ENCODE measurements around the gene RASGRP3. TPM values are rescaled to one million over a fixed set of nuclear protein-coding genes. Genes with fewer than 3 reads are reported as not detected.

Gene RASGRP3
- total and polyA plus RNA-seq, 2 of the 13 experiments (the other 11 are each of a cell fraction or from before 2014, with no cell fraction given) = 0.01 TPM; not detected in 1

DNA sequence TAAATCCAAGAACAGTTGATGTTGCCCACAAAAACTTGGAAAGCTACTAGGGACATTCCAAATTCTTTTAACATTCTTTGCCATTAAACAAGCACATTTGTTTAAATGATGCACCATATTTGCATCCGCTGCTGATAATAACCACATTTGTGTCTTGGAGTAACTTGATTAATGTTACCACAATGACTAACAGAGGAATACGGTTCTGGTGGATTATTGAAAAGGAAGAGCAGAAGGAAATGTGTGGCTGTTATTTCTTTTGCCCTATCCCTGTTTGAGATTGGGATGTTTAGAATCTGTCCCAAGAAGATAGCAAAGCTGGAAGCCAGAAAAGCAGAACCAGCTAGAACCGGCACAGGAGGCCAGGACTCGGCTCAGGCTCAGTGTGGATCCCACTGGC is 39.2 kb upstream of the RASGRP3 start:
- DNase-seq (ENCODE audit: low spot score) (no peak), ATAC-seq (no peak), FAIRE-seq (no peak)
- H3K36me3 ChIP-seq (replicated peaks in 1 of 2; ENCODE audit: control insufficient read depth in 1 of 2, insufficient read depth in 2 of 2, low read length in 2 of 2) = no peaks in the 10 kb centered on the region
- no peak overlapping the region for H3K4me2 ChIP-seq (ENCODE audit: low read depth, low read length)
- H3K27me3 ChIP-seq (ENCODE audit: control insufficient read depth in 1 of 2, insufficient read depth in 2 of 2, low read length in 2 of 2) = peaks cover 0 to 5% of the 10 kb centered on the region in 2 experiments; a peak in 1 of 5 replicates
- no peaks in the 10 kb centered on the region for H3K4me1 ChIP-seq (ENCODE audit: insufficient read depth, low read length)
- H4K20me1 ChIP-seq (ENCODE audit: insufficient read depth, low read length) = no peaks in the 10 kb centered on the region
- BruUV-seq (replicated peaks) = no TSS peak
- no peaks in the 10 kb centered on the region for H3K9me3 ChIP-seq (ENCODE audit: low read length)
- H3K4me3 ChIP-seq (replicated peaks in 1 of 3; ENCODE audit: insufficient read depth in 1 of 3, low read depth in 2 of 3, low read length in 3 of 3) = no peak overlapping the region
- no peak overlapping the region for H2AFZ ChIP-seq (ENCODE audit: low read length)
- POLR2A ChIA-PET = no interaction called here
- H3K27ac ChIP-seq (ENCODE audit: extremely low read length, insufficient read depth, low read length) = no peak overlapping the region
- TF ChIP-seq ZNF549 (CRISPR knock-in tag; IDR thresholded peaks at IDR 0.05) = no peak
- CTCF ChIA-PET (ENCODE audit: low intra/inter-chr PET ratio, low total read pairs) = no interaction called here
- intact Hi-C loops (cut with micrococcal nuclease; ENCODE audit: unreplicated experiment) (no loop called here), in situ Hi-C loops (cut with HindIII; ENCODE audit: extremely low pct_ligation_motif_present, low pct_unique_long_range_greater_than_20kb) (no loop called here)
- 19% methylated on average over 4 of the region's 4 CpGs for WGBS (ENCODE audit: low lambda C conversion rate)
- no peak overlapping the region for H3K9ac ChIP-seq (ENCODE audit: insufficient read depth, low read depth, low read length)
- H3K79me2 ChIP-seq (ENCODE audit: insufficient read depth, low read length) = no peaks in the 10 kb centered on the region

DNA sequence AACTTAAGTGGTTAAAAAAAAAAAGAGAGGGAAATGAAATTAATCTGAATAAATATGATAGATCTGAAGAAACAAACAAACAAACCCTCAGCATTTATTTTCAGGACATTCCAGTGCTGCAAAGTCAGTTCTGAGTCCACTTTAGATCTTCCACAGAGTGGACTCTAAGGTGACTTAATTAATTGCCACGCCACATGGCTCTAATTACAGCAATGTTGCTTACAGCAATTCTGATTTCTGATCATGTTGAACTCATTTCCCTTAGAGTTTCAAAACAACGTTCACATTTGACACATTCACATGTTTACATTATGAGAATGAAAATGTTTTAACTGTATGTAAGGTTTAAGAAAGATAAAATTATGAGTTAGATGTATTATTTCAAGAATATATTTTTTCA is 38.6 kb upstream of the RASGRP3 start:
- TF ChIP-seq, protein P1, sequence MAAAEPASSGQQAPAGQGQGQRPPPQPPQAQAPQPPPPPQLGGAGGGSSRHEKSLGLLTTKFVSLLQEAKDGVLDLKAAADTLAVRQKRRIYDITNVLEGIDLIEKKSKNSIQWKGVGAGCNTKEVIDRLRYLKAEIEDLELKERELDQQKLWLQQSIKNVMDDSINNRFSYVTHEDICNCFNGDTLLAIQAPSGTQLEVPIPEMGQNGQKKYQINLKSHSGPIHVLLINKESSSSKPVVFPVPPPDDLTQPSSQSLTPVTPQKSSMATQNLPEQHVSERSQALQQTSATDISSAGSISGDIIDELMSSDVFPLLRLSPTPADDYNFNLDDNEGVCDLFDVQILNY (CRISPR knock-in tag; conservative IDR thresholded peaks at IDR 0.05) = no peak
- TF ChIP-seq, protein P2, sequence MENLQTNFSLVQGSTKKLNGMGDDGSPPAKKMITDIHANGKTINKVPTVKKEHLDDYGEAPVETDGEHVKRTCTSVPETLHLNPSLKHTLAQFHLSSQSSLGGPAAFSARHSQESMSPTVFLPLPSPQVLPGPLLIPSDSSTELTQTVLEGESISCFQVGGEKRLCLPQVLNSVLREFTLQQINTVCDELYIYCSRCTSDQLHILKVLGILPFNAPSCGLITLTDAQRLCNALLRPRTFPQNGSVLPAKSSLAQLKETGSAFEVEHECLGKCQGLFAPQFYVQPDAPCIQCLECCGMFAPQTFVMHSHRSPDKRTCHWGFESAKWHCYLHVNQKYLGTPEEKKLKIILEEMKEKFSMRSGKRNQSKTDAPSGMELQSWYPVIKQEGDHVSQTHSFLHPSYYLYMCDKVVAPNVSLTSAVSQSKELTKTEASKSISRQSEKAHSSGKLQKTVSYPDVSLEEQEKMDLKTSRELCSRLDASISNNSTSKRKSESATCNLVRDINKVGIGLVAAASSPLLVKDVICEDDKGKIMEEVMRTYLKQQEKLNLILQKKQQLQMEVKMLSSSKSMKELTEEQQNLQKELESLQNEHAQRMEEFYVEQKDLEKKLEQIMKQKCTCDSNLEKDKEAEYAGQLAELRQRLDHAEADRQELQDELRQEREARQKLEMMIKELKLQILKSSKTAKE (CRISPR knock-in tag; IDR thresholded peaks at IDR 0.05; ENCODE audit: borderline replicate concordance) = no peak
- TF ChIP-seq REL (CRISPR knock-in tag; conservative IDR thresholded peaks at IDR 0.05) = no peak
- TF ChIP-seq GTF3A (CRISPR knock-in tag; conservative IDR thresholded peaks at IDR 0.05) = no peak
- TF ChIP-seq MLLT10 (CRISPR knock-in tag; IDR thresholded peaks at IDR 0.05) = no peak
- TF ChIP-seq ZNF589 (CRISPR knock-in tag; conservative IDR thresholded peaks at IDR 0.05) = no peak
- no peak for TF ChIP-seq ZNF264 (CRISPR knock-in tag; IDR thresholded peaks at IDR 0.05)
- TF ChIP-seq CREB1 (IDR thresholded peaks at IDR 0.05) = no peak
- no peak for TF ChIP-seq CREB1 (CRISPR knock-in tag; IDR thresholded peaks at IDR 0.05)
- TF ChIP-seq SMC3 (IDR thresholded peaks at IDR 0.05; ENCODE audit: low read length) = no peak
- TF ChIP-seq, protein P3, sequence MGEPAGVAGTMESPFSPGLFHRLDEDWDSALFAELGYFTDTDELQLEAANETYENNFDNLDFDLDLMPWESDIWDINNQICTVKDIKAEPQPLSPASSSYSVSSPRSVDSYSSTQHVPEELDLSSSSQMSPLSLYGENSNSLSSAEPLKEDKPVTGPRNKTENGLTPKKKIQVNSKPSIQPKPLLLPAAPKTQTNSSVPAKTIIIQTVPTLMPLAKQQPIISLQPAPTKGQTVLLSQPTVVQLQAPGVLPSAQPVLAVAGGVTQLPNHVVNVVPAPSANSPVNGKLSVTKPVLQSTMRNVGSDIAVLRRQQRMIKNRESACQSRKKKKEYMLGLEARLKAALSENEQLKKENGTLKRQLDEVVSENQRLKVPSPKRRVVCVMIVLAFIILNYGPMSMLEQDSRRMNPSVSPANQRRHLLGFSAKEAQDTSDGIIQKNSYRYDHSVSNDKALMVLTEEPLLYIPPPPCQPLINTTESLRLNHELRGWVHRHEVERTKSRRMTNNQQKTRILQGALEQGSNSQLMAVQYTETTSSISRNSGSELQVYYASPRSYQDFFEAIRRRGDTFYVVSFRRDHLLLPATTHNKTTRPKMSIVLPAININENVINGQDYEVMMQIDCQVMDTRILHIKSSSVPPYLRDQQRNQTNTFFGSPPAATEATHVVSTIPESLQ (CRISPR knock-in tag; conservative IDR thresholded peaks at IDR 0.05) = no peak
- TF ChIP-seq, protein P4, sequence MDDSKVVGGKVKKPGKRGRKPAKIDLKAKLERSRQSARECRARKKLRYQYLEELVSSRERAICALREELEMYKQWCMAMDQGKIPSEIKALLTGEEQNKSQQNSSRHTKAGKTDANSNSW (CRISPR knock-in tag; IDR thresholded peaks at IDR 0.05; ENCODE audit: borderline replicate concordance) = no peak
- no peak for TF ChIP-seq SRF (IDR thresholded peaks at IDR 0.05; ENCODE audit: low read depth, low read length)
- TF ChIP-seq ZNF577 (CRISPR knock-in tag; IDR thresholded peaks at IDR 0.05; ENCODE audit: borderline replicate concordance, low read depth) = no peak
- TF ChIP-seq RBAK (CRISPR knock-in tag; IDR thresholded peaks at IDR 0.05) = no peak
- Histone ChIP-seq H2AFZ (ENCODE audit: low read length) (no peak overlapping the region), H3K9ac (ENCODE audit: insufficient read depth, low read depth, low read length) (no peak overlapping the region), H3K79me2 (ENCODE audit: insufficient read depth, low read length) (no peaks in the 10 kb centered on the region), H3K36me3 (replicated peaks in 1 of 2; ENCODE audit: control insufficient read depth in 1 of 2, insufficient read depth in 2 of 2, low read length in 2 of 2) (no peaks in the 10 kb centered on the region), H4K20me1 (ENCODE audit: insufficient read depth, low read length) (no peaks in the 10 kb centered on the region), H3K4me3 (replicated peaks in 1 of 3; ENCODE audit: insufficient read depth in 1 of 3, low read depth in 2 of 3, low read length in 3 of 3) (no peak overlapping the region), H3K4me1 (ENCODE audit: insufficient read depth, low read length) (no peaks in the 10 kb centered on the region), H3K4me2 (ENCODE audit: low read depth, low read length) (no peak overlapping the region), H3K27me3 (ENCODE audit: control insufficient read depth in 1 of 2, insufficient read depth in 2 of 2, low read length in 2 of 2) (peaks cover 0 to 5% of the 10 kb centered on the region in 2 experiments; a peak in 1 of 5 replicates), H3K9me3 (ENCODE audit: low read length) (no peaks in the 10 kb centered on the region), H3K27ac (ENCODE audit: extremely low read length, insufficient read depth, low read length) (no peak overlapping the region)
- ATAC-seq (no peak), DNase-seq (ENCODE audit: low spot score) (no peak), FAIRE-seq (no peak)
- CTCF ChIA-PET (ENCODE audit: low intra/inter-chr PET ratio, low total read pairs) = no interaction called here
- intact Hi-C loops (cut with micrococcal nuclease; ENCODE audit: unreplicated experiment) = no loop called here
- WGBS (ENCODE audit: low lambda C conversion rate) = 8% methylated on average over 2 of the region's 2 CpGs
- no TSS peak for BruUV-seq (replicated peaks)
- in situ Hi-C loops (cut with HindIII; ENCODE audit: extremely low pct_ligation_motif_present, low pct_unique_long_range_greater_than_20kb) = no loop called here
- POLR2A ChIA-PET = no interaction called here
